Neural progenitor cell (in vitro differentiated cells): ENCODE results near the gene GATA2. TPM values are rescaled to one million over a fixed set of nuclear protein-coding genes. Genes with fewer than 3 reads are reported as not detected.

ENCODE experiments used
- DNase-seq: peaks from one replicate; pipeline ENCODE4 v3.0.0-alpha.2; 2016; ENCODE audit warnings: low spot score
- H2AFZ ChIP-seq: fragments of 200-600 bp; sonication (generic); replicated peaks from 2 replicates; pipeline ENCODE4 v1.6.1; 2016; ENCODE audit warnings: antibody characterized with exemption
- H3F3A ChIP-seq: fragments of 200-600 bp; sonication (generic); 2 replicates; pipeline ENCODE4 v1.6.1; 2016; ENCODE audit warnings: antibody characterized with exemption, low read depth
- H3K27ac ChIP-seq: fragments of 200-600 bp; sonication (generic); 2 replicates; pipeline ENCODE4 v1.5.1; 2016; ENCODE audit warnings: mild to moderate bottlenecking
- H3K27me3 ChIP-seq: fragments of 200-600 bp; sonication (generic); 2 replicates; pipeline ENCODE4 v1.6.1; 2016; ENCODE audit warnings: mild to moderate bottlenecking, moderate library complexity
- H3K36me3 ChIP-seq: fragments of 200-600 bp; sonication (generic); 2 replicates; pipeline ENCODE4 v1.5.1; 2016
- H3K4me1 ChIP-seq: fragments of 200-600 bp; sonication (generic); 2 replicates; pipeline ENCODE4 v1.6.1; 2016; ENCODE audit warnings: mixed run types
- H3K4me2 ChIP-seq: fragments of 200-600 bp; sonication (generic); 2 replicates; pipeline ENCODE4 v1.6.1; 2016
- H3K4me3 ChIP-seq: fragments of 200-600 bp; sonication (generic); 2 replicates; pipeline ENCODE4 v1.5.1; 2016
- H3K79me2 ChIP-seq: fragments of 200-600 bp; sonication (generic); 2 replicates; pipeline ENCODE4 v1.6.1; 2016; ENCODE audit warnings: low read depth
- H3K9ac ChIP-seq: fragments of 200-600 bp; sonication (generic); 2 replicates; pipeline ENCODE4 v1.6.1; 2016
- H3K9me3 ChIP-seq: fragments of 200-600 bp; sonication (generic); 2 replicates; pipeline ENCODE4 v1.5.1; 2016; ENCODE audit warnings: low read depth
- H4K20me1 ChIP-seq: fragments of 200-600 bp; sonication (generic); 2 replicates; pipeline ENCODE4 v1.6.1; 2016; ENCODE audit warnings: low read depth
- H3K27ac Mint-ChIP-seq: 3 replicates; pipeline ENCODE4 v1.8.0; 2021; ENCODE audit warnings: mixed read lengths
- H3K27me3 Mint-ChIP-seq: 2 replicates; pipeline ENCODE4 v1.8.0; 2022; ENCODE audit warnings: low read depth, mild to moderate bottlenecking, inconsistent platforms, moderate library complexity, mixed read lengths; ENCODE audit not compliant: insufficient read depth
- H3K36me3 Mint-ChIP-seq: 3 replicates; pipeline ENCODE4 v1.8.0; 2021; ENCODE audit warnings: mixed read lengths
- H3K4me1 Mint-ChIP-seq: 3 replicates; pipeline ENCODE4 v1.8.0; 2021; ENCODE audit warnings: mixed read lengths
- H3K4me3 Mint-ChIP-seq: 3 replicates; pipeline ENCODE4 v1.8.0; 2021; ENCODE audit warnings: mild to moderate bottlenecking, moderate library complexity, mixed read lengths
- H3K9me3 Mint-ChIP-seq: 3 replicates; pipeline ENCODE4 v1.8.0; 2020; ENCODE audit warnings: mixed read lengths
- EZH2 ChIP-seq: fragments of 200-600 bp; sonication (generic); IDR thresholded peaks from 2 replicates; pipeline ENCODE4 v1.6.1; 2017; ENCODE audit warnings: antibody characterized with exemption, mild to moderate bottlenecking, moderate library complexity
- EZH2phosphoT487 ChIP-seq: fragments of 200-600 bp; sonication (generic); IDR thresholded peaks from 2 replicates; pipeline ENCODE4 v1.6.1; 2017; ENCODE audit warnings: antibody characterized with exemption
- total RNA-seq: library from RNA; depleted of rRNA; stranded (reverse); fragments of >200 nt; gene quantifications from 2 replicates; pipeline ENCODE4 v1.2.3, GENCODE V29; 2015; ENCODE audit warnings: low replicate concordance
- TF ChIP-seq, protein P1 (sequence below): fragments of 200-600 bp; sonication (generic); IDR thresholded peaks from 2 replicates; pipeline ENCODE4 v1.5.1; 2017; ENCODE audit warnings: antibody characterized with exemption, mild to moderate bottlenecking

GATA2 gene
- total RNA-seq, 1 donor from 2014 or later = not detected

DNA sequence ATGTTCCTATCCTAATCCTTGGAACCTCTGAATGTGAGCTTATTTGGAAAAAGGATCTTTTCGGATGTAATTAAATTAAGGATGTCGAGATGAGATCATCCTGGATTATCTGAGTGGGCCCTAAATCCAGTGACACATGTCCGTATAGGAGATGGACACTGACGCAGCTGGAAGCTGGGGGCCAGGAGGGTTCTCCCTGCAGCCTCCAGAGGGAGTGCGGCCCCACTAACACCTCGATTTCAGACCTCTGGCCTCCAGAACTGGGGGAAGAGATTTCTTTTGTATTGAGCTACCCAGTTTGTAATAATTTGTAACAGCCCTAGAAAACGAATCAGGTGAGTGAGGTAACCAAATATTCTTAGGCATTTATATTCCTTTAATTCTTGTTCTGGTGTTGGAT is 28.8 kb downstream of the GATA2 start:
- H3K9me3 Mint-ChIP-seq = no peaks in the 10 kb centered on the region
- no peaks in the 10 kb centered on the region for H3K79me2 ChIP-seq
- DNase-seq = no peak
- H3K27ac ChIP-seq = no peak overlapping the region
- H4K20me1 ChIP-seq = no peaks in the 10 kb centered on the region
- H3K36me3 ChIP-seq = no peaks in the 10 kb centered on the region
- no peaks in the 10 kb centered on the region for H3K9me3 ChIP-seq
- peaks cover 24% of the 10 kb centered on the region for H3K27me3 Mint-ChIP-seq
- H3K27me3 ChIP-seq = peaks cover 35% of the 10 kb centered on the region
- H3K4me2 ChIP-seq = no peak overlapping the region
- H3K4me3 Mint-ChIP-seq = no peak overlapping the region
- H3K27ac Mint-ChIP-seq = no peak overlapping the region
- no peak overlapping the region for H3K4me3 ChIP-seq
- H3K36me3 Mint-ChIP-seq = no peaks in the 10 kb centered on the region
- peaks cover 5% of the 10 kb centered on the region for H3K4me1 ChIP-seq
- no peaks in the 10 kb centered on the region for H3F3A ChIP-seq
- no peak overlapping the region for H3K9ac ChIP-seq
- H2AFZ ChIP-seq = no peak overlapping the region
- peaks cover 10% of the 10 kb centered on the region for H3K4me1 Mint-ChIP-seq
- TF ChIP-seq EZH2phosphoT487 (no peak), EZH2 (no peak)
- TF ChIP-seq, protein P1, sequence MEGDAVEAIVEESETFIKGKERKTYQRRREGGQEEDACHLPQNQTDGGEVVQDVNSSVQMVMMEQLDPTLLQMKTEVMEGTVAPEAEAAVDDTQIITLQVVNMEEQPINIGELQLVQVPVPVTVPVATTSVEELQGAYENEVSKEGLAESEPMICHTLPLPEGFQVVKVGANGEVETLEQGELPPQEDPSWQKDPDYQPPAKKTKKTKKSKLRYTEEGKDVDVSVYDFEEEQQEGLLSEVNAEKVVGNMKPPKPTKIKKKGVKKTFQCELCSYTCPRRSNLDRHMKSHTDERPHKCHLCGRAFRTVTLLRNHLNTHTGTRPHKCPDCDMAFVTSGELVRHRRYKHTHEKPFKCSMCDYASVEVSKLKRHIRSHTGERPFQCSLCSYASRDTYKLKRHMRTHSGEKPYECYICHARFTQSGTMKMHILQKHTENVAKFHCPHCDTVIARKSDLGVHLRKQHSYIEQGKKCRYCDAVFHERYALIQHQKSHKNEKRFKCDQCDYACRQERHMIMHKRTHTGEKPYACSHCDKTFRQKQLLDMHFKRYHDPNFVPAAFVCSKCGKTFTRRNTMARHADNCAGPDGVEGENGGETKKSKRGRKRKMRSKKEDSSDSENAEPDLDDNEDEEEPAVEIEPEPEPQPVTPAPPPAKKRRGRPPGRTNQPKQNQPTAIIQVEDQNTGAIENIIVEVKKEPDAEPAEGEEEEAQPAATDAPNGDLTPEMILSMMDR = no peak

DNA sequence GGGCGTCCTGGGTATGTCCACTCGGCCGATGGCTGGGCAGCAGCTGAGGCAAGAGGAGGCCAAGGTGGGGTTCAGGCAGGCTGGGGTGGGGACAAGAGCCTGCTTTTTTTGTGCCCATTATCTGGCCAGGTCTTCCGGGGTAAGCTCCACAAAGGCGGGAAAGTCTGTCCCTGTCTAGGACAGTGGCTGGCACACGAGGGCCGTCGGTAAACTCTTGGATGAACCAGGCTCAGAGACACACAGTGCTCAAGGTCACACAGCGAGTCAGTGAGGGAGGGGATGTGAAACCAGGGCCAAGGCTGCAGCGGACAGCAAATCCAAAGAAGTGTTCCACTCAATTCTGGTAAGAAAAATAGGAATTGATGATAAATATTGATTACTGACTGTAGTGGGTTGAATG is 29.2 kb downstream of the GATA2 start:
- Mint-ChIP-seq H3K36me3 (no peaks in the 10 kb centered on the region), H3K27ac (no peak overlapping the region), H3K4me3 (no peak overlapping the region), H3K27me3 (peaks cover 21% of the 10 kb centered on the region), H3K4me1 (peaks cover 14% of the 10 kb centered on the region), H3K9me3 (no peaks in the 10 kb centered on the region)
- TF ChIP-seq EZH2phosphoT487 (no peak), EZH2 (no peak)
- TF ChIP-seq, protein P1 = no peak
- no peak overlapping the region for H3K4me3 ChIP-seq
- no peak for DNase-seq
- H3K36me3 ChIP-seq = no peaks in the 10 kb centered on the region
- H3K27ac ChIP-seq = no peak overlapping the region
- no peaks in the 10 kb centered on the region for H3K79me2 ChIP-seq
- no peaks in the 10 kb centered on the region for H3F3A ChIP-seq
- H2AFZ ChIP-seq = no peak overlapping the region
- peaks cover 35% of the 10 kb centered on the region for H3K27me3 ChIP-seq
- H3K9me3 ChIP-seq = no peaks in the 10 kb centered on the region
- H4K20me1 ChIP-seq = no peaks in the 10 kb centered on the region
- no peak overlapping the region for H3K9ac ChIP-seq
- no peak overlapping the region for H3K4me2 ChIP-seq
- peaks cover 5% of the 10 kb centered on the region for H3K4me1 ChIP-seq

DNA sequence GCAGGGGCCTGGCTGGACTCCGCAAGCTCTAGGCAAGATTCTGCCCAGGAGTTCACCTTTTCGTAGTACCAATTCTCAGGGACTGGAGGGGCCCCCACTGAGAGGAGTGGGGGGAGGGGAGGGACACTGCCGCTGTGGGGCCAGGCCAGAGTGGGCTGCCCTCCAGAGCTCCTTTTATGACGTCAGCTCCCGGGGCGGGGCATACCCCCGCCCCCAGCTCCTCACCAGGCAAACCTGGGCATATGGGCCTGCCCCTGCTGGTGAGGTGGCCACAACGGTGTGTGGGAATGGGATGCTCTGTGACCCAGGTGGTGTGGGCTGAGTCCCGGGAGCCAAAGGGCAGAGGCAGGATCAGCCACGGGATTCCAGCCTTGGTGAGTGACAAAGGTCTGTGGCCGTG is 29.6 kb downstream of the GATA2 start:
- TF ChIP-seq EZH2 (no peak), EZH2phosphoT487 (no peak)
- TF ChIP-seq, protein P1 = no peak
- no peak for DNase-seq
- Histone ChIP-seq H3K9ac (no peak overlapping the region), H3K9me3 (no peaks in the 10 kb centered on the region), H3K27ac (no peak overlapping the region), H3F3A (no peaks in the 10 kb centered on the region), H2AFZ (no peak overlapping the region), H3K4me2 (no peak overlapping the region), H3K27me3 (peaks cover 35% of the 10 kb centered on the region), H3K36me3 (no peaks in the 10 kb centered on the region), H4K20me1 (no peaks in the 10 kb centered on the region), H3K4me3 (no peak overlapping the region), H3K79me2 (no peaks in the 10 kb centered on the region), H3K4me1 (peaks cover 3% of the 10 kb centered on the region)
- Mint-ChIP-seq H3K4me3 (no peak overlapping the region), H3K27ac (no peak overlapping the region), H3K36me3 (no peaks in the 10 kb centered on the region), H3K4me1 (peaks cover 14% of the 10 kb centered on the region), H3K27me3 (peaks cover 21% of the 10 kb centered on the region), H3K9me3 (no peaks in the 10 kb centered on the region)
